H1 (cell line): ENCODE results near the gene EXOSC10. TPM values are rescaled to one million over a fixed set of nuclear protein-coding genes. Genes with fewer than 3 reads are reported as not detected.

Experiments
- CTCF ChIA-PET: fragments of 300-600 bp; sonication (Branson Sonifier 250); formaldehyde crosslinking; loops from one replicate; lab custom pipeline; 2021; ENCODE audit not compliant: partially characterized antibody; lab: Charles Lee
- POLR2A ChIA-PET: fragments of 300-600 bp; sonication (Branson Sonifier 250); formaldehyde crosslinking; loops from one replicate; lab custom pipeline; 2021; ENCODE audit warnings: inconsistent platforms; ENCODE audit not compliant: partially characterized antibody; lab: Charles Lee
- DNase-seq, 2 experiments: peaks; one replicate each; pipeline versions ENCODE4 v3.0.0 to v3.0.0-alpha.2; 2010 to 2022; ENCODE audit warnings: low spot score in 2 of 2, low read depth in 1 of 2, mixed read lengths in 1 of 2
- FAIRE-seq: peaks from 2 replicates; lab custom pipeline; 2011; peaks lifted over from hg19 to GRCh38; lab: Jason Lieb, UNC
- H2AFZ ChIP-seq: 2 replicates; pipeline ENCODE4 v1.8.1; 2012; ENCODE audit warnings: low read length, inconsistent platforms
- H2AK5ac ChIP-seq: 2 replicates; pipeline ENCODE4 v1.6.1; 2013; ENCODE audit warnings: low read depth, low read length
- H2BK120ac ChIP-seq: replicated peaks from 2 replicates; pipeline ENCODE3; 2013; ENCODE audit warnings: low read depth, low read length, inconsistent platforms
- H2BK12ac ChIP-seq: 2 replicates; pipeline ENCODE4 v1.6.1; 2013; ENCODE audit warnings: low read depth, low read length
- H2BK15ac ChIP-seq: 2 replicates; pipeline ENCODE4 v1.6.1; 2013; ENCODE audit warnings: low read length
- H2BK20ac ChIP-seq: 2 replicates; pipeline ENCODE4 v1.6.1; 2013; ENCODE audit warnings: low read length
- H2BK5ac ChIP-seq: 2 replicates; pipeline ENCODE4 v1.6.1; 2013; ENCODE audit warnings: low read depth, low read length
- H3K14ac ChIP-seq: 2 replicates; pipeline ENCODE4 v1.6.1; 2013; ENCODE audit warnings: inconsistent platforms; ENCODE audit not compliant: insufficient read length
- H3K18ac ChIP-seq: 2 replicates; pipeline ENCODE4 v1.6.1; 2013; ENCODE audit warnings: low read length; ENCODE audit errors: extremely low read depth
- H3K23ac ChIP-seq: 2 replicates; pipeline ENCODE4 v1.6.1; 2013; ENCODE audit warnings: inconsistent platforms; ENCODE audit not compliant: insufficient read length
- H3K23me2 ChIP-seq: 2 replicates; pipeline ENCODE4 v1.6.1; 2013; ENCODE audit warnings: low read depth, low read length
- H3K27ac ChIP-seq: 2 replicates; pipeline ENCODE4 v1.6.1; 2011; ENCODE audit warnings: low read depth, low read length, inconsistent platforms
- H3K27me3 ChIP-seq, 4 experiments: replicated peaks in 1 of 4; 1 replicate in 1 of 4; 2 replicates in 3 of 4; pipeline versions ENCODE4 v1.6.1 to v1.8.1; 2011 to 2013; ENCODE audit warnings: low read length in 3 of 4, mild to moderate bottlenecking in 3 of 4, inconsistent platforms in 2 of 4, mixed read lengths in 2 of 4, moderate library complexity in 1 of 4; ENCODE audit not compliant: control insufficient read depth in 3 of 4, insufficient read depth in 3 of 4; ENCODE audit errors: extremely low read depth in 1 of 4
- H3K36me3 ChIP-seq, 4 experiments: 2 replicates each; pipeline versions ENCODE4 v1.6.1 to v1.8.1; 2011 to 2013; ENCODE audit warnings: mild to moderate bottlenecking in 4 of 4, low read length in 3 of 4, moderate library complexity in 2 of 4, control low read depth in 1 of 4, inconsistent platforms in 1 of 4; ENCODE audit not compliant: insufficient read depth in 4 of 4, control insufficient read depth in 2 of 4
- H3K4ac ChIP-seq: replicated peaks from 2 replicates; pipeline ENCODE3; 2013; ENCODE audit warnings: low read length, low read depth, mixed read lengths, inconsistent platforms; ENCODE audit not compliant: insufficient read length
- H3K4me1 ChIP-seq, 4 experiments: replicated peaks in 1 of 4; 1 replicate in 1 of 4; 2 replicates in 3 of 4; pipeline versions ENCODE4 v1.6.1 to v1.8.1; 2011 to 2013; ENCODE audit warnings: low read length in 3 of 4, inconsistent platforms in 2 of 4, mixed read lengths in 1 of 4; ENCODE audit not compliant: insufficient read depth in 4 of 4, control insufficient read depth in 3 of 4
- H3K4me2 ChIP-seq, 2 experiments: 2 replicates each; pipeline versions ENCODE4 v1.6.1 to v1.8.1; 2011 to 2013; ENCODE audit warnings: low read depth in 2 of 2, low read length in 2 of 2, control low read depth in 1 of 2, inconsistent platforms in 1 of 2, mild to moderate bottlenecking in 1 of 2; ENCODE audit not compliant: insufficient read depth in 1 of 2
- H3K4me3 ChIP-seq, 4 experiments: fragments of 200-600, 300-600 bp in 1 of 4; sonication (generic), shearing (Covaris generic), sonication (Bioruptor Twin) in 1 of 4; 2 replicates each; pipeline versions ENCODE4 v1.5.1 to v1.8.1; 2011 to 2016; ENCODE audit warnings: low read length in 4 of 4, low read depth in 3 of 4, control low read depth in 2 of 4, inconsistent platforms in 2 of 4, mild to moderate bottlenecking in 2 of 4, mixed read lengths in 1 of 4, moderate library complexity in 1 of 4; ENCODE audit not compliant: insufficient read depth in 2 of 4; ENCODE audit errors: extremely low read depth in 1 of 4
- H3K56ac ChIP-seq: replicated peaks from 2 replicates; pipeline ENCODE3; 2013; ENCODE audit warnings: low read depth, mild to moderate bottlenecking, mixed read lengths, low read length, inconsistent platforms; ENCODE audit not compliant: insufficient read length
- H3K79me1 ChIP-seq: 2 replicates; pipeline ENCODE4 v1.6.1; 2013; ENCODE audit warnings: low read depth, low read length, control low read depth
- H3K79me2 ChIP-seq, 2 experiments: 2 replicates each; pipeline versions ENCODE4 v1.6.1 to v1.8.1; 2012 to 2013; ENCODE audit warnings: low read length in 2 of 2, mild to moderate bottlenecking in 2 of 2, inconsistent platforms in 1 of 2; ENCODE audit not compliant: insufficient read depth in 2 of 2, control insufficient read depth in 1 of 2
- H3K9ac ChIP-seq, 4 experiments: replicated peaks in 1 of 4; 1 replicate in 1 of 4; 2 replicates in 3 of 4; pipeline versions ENCODE4 v1.6.1 to v1.8.1; 2011 to 2013; ENCODE audit warnings: low read depth in 3 of 4, low read length in 3 of 4, control low read depth in 2 of 4, mild to moderate bottlenecking in 2 of 4, moderate library complexity in 2 of 4, inconsistent platforms in 1 of 4; ENCODE audit errors: extremely low read depth in 1 of 4
- H3K9me3 ChIP-seq, 2 experiments: 2 replicates each; pipeline versions ENCODE4 v1.6.1 to v1.8.1; 2012 to 2013; ENCODE audit warnings: mild to moderate bottlenecking in 2 of 2, moderate library complexity in 2 of 2, control low read depth in 1 of 2, inconsistent platforms in 1 of 2, low read depth in 1 of 2, low read length in 1 of 2, mixed read lengths in 1 of 2; ENCODE audit not compliant: insufficient read depth in 2 of 2
- H4K20me1 ChIP-seq, 2 experiments: replicated peaks in 1 of 2; 2 replicates each; pipeline versions ENCODE3 to v1.8.1; 2011 to 2013; ENCODE audit warnings: inconsistent platforms in 2 of 2, low read length in 2 of 2, mild to moderate bottlenecking in 1 of 2; ENCODE audit not compliant: insufficient read depth in 2 of 2, control insufficient read depth in 1 of 2
- H4K5ac ChIP-seq: 2 replicates; pipeline ENCODE4 v1.6.1; 2013; ENCODE audit warnings: low read length, low read depth, mixed read lengths, inconsistent platforms; ENCODE audit not compliant: insufficient read length
- H4K8ac ChIP-seq: 2 replicates; pipeline ENCODE4 v1.8.0; 2013; ENCODE audit warnings: mild to moderate bottlenecking, moderate library complexity, low read length, inconsistent platforms; ENCODE audit not compliant: insufficient read depth; ENCODE audit errors: extremely low read depth
- H4K91ac ChIP-seq: replicated peaks from 2 replicates; pipeline ENCODE3; 2013; ENCODE audit warnings: low read length, mixed read lengths, inconsistent platforms; ENCODE audit not compliant: insufficient read length
- WGBS, 2 experiments: shearing (Covaris generic) in 1 of 2; methylation state at CpG; one replicate each; pipeline versions ENCODE4 v1.1.6 to v1.1.7; 2013 to 2015; ENCODE audit warnings: low lambda C conversion rate in 2 of 2, mixed read lengths in 2 of 2, inconsistent platforms in 1 of 2, low coverage in 1 of 2, missing lambda C conversion rate in 1 of 2; ENCODE audit not compliant: insufficient replicate concordance in 2 of 2, insufficient coverage in 1 of 2, insufficient read length in 1 of 2; ENCODE audit errors: extremely low coverage in 1 of 2, missing lambda C conversion rate in 1 of 2; 5-methylcytosine and 5-hydroxymethylcytosine counted together
- polyA plus RNA-seq, 7 experiments: library from polyadenylated mRNA; depleted of rRNA in 3 of 7; stranded (reverse) in 5 of 7; unstranded in 2 of 7; fragments of >200 nt in 5 of 7; fragments of 200-250 nt in 2 of 7; gene quantifications; 1 replicate in 5 of 7; 2 replicates in 1 of 7; 4 replicates in 1 of 7; pipeline versions ENCODE4 v1.2.1 to v1.2.3, GENCODE V29; 2011 to 2013; ENCODE audit warnings: missing spikeins in 2 of 7, mixed read lengths in 2 of 7
- total RNA-seq: library from RNA; stranded (reverse); fragmentation: NEBNext Ultra II Directional; extraction: Animal tissue kit (Norgen Biotek cat#: 25700); gene quantifications from 2 replicates; pipeline ENCODE4 v1.2.1, GENCODE V29; 2021

EXOSC10 gene
- total and polyA plus RNA-seq, 2 of the 8 experiments (the other 6 are each of a cell fraction or from before 2014, with no cell fraction given) = 57.9 to 86.1 TPM

- Histone ChIP-seq H3K9me3 (no peaks in the 10 kb centered on the region), H3K27ac (no peak overlapping the region), H2AFZ (no peak overlapping the region), H3K4me3 (no peak overlapping the region), H3K79me1 (no peaks in the 10 kb centered on the region), H3K23ac (no peak overlapping the region), H3K4ac (no peak overlapping the region), H2BK5ac (no peak overlapping the region), H2BK120ac (no peak overlapping the region), H4K20me1 (peaks cover 0 to 2% of the 10 kb centered on the region in 2 experiments), H3K23me2 (no peaks in the 10 kb centered on the region; the same call in 1 of the 2 replicates), H3K9ac (no peak overlapping the region), H3K4me2 (no peak overlapping the region), H3K56ac (no peak overlapping the region), H4K91ac (no peak overlapping the region), H2BK15ac (no peak overlapping the region), H2BK12ac (no peak overlapping the region), H3K14ac (no peak overlapping the region), H2AK5ac (no peak overlapping the region), H2BK20ac (no peak overlapping the region), H4K5ac (no peak overlapping the region), H3K79me2 (no peaks in the 10 kb centered on the region), H3K27me3 (no peaks in the 10 kb centered on the region), H3K4me1 (no peaks in the 10 kb centered on the region), H3K36me3 (peaks cover 16 to 56% (median 43%) of the 10 kb centered on the region in 4 experiments; a peak in 7 of 8 replicates), H4K8ac (no peak overlapping the region), H3K18ac (no peak overlapping the region)
- ChIA-PET CTCF (no interaction called here), POLR2A (interaction anchor here (1.1 kb wide), 1 partner anchor 120 kb away, joined by 3 read pairs; the partner anchor contains the start of gene MTOR)
- FAIRE-seq (no peak), DNase-seq (no peak)
- 88% methylated on average over 4 of the region's 4 CpGs; no CpG with 5 or more reads in 1 of the 2 experiments for WGBS, 2 experiments
Measured at GRCh38 chr1:11142618-11143391, 43.1 kb upstream of the EXOSC10 start.
